HepG2 (cell line): Measurements from ENCODE around the gene GDE1. TPM values are rescaled to one million over a fixed set of nuclear protein-coding genes. Genes with fewer than 3 reads are reported as not detected.
A peak's percentile ranks its signal among the peaks of the same experiment; 100 is the strongest.

ENCODE experiments used
- ATF7-NPFF ChIP-seq: sonication (generic); formaldehyde crosslinking; IDR thresholded peaks from 2 replicates; pipeline ENCODE4 v1.8.1; 2023; ENCODE audit warnings: mild to moderate bottlenecking, low read depth, missing genetic modification reagents, moderate library complexity
- CCDC6 ChIP-seq: sonication (generic); formaldehyde crosslinking; IDR thresholded peaks from 2 replicates; pipeline ENCODE4 v1.8.1; 2022; ENCODE audit warnings: mild to moderate bottlenecking, missing genetic modification reagents, moderate library complexity
- CSRNP1 ChIP-seq: sonication (generic); formaldehyde crosslinking; IDR thresholded peaks from 2 replicates; pipeline ENCODE4 v1.8.1; 2023; ENCODE audit warnings: mild to moderate bottlenecking, missing genetic modification reagents
- JUNB ChIP-seq: sonication (generic); formaldehyde crosslinking; IDR thresholded peaks from 2 replicates; pipeline ENCODE4 v1.8.0; 2022; ENCODE audit warnings: missing genetic modification reagents, mild to moderate bottlenecking, borderline replicate concordance
- MEF2D ChIP-seq: sonication (generic); formaldehyde crosslinking; IDR thresholded peaks from 2 replicates; pipeline ENCODE4 v1.5.1; 2020; ENCODE audit warnings: mild to moderate bottlenecking, missing genetic modification reagents
- NR2F6 ChIP-seq, 2 experiments: IDR thresholded peaks; 2 replicates each; pipeline ENCODE4 v1.6.1; 2016; ENCODE audit warnings: antibody characterized with exemption in 1 of 2, mild to moderate bottlenecking in 1 of 2
- PRDM4 ChIP-seq: sonication (generic); formaldehyde crosslinking; IDR thresholded peaks from 2 replicates; pipeline ENCODE4 v1.9.0; 2021; ENCODE audit warnings: missing genetic modification reagents, borderline replicate concordance
- ZBTB14 ChIP-seq: sonication (generic); formaldehyde crosslinking; IDR thresholded peaks from 2 replicates; pipeline ENCODE4 v1.4.0; 2020; ENCODE audit warnings: missing genetic modification reagents
- ZNF251 ChIP-seq: sonication (generic); formaldehyde crosslinking; IDR thresholded peaks from 2 replicates; pipeline ENCODE4 v1.9.0; 2021; ENCODE audit warnings: mild to moderate bottlenecking, missing genetic modification reagents
- polyA plus RNA-seq, 8 experiments: library from polyadenylated mRNA; depleted of rRNA in 3 of 8; stranded (reverse) in 7 of 8; unstranded in 1 of 8; fragments of >200 nt; fragmentation: Illumina TruSeq in 4 of 8; extraction: Trizol in 4 of 8; gene quantifications; 2 replicates each; pipeline versions ENCODE4 v1.2.1 to v1.2.3, GENCODE V29; 2011 to 2016; ENCODE audit warnings: low read depth in 4 of 8, missing spikeins in 1 of 8, mixed read lengths in 1 of 8; ENCODE audit not compliant: insufficient read depth in 1 of 8
- total RNA-seq, 5 experiments: library from RNA; depleted of rRNA; stranded (reverse); fragments of >200 nt; fragmentation: Illumina TruSeq; extraction: Trizol; gene quantifications; 2 replicates each; pipeline ENCODE4 v1.2.3, GENCODE V29; 2016; ENCODE audit warnings: low read depth in 1 of 5
- TF ChIP-seq, protein P1 (sequence below): sonication (generic); formaldehyde crosslinking; IDR thresholded peaks from 2 replicates; pipeline ENCODE4 v1.5.1; 2020; ENCODE audit warnings: mild to moderate bottlenecking, missing genetic modification reagents
- TF ChIP-seq, protein P2 (sequence below), 2 experiments: fragments of 450-650 bp in 1 of 2; sonication (generic) in 1 of 2; formaldehyde crosslinking in 1 of 2; IDR thresholded peaks; 2 replicates each; pipeline versions ENCODE4 v1.6.1 to v1.8.0; 2016 to 2022; ENCODE audit warnings: antibody characterized with exemption in 1 of 2, mild to moderate bottlenecking in 1 of 2, missing genetic modification reagents in 1 of 2

Gene GDE1
- total and polyA plus RNA-seq, 2 of the 13 experiments (the other 11 are each of a cell fraction or from before 2014, with no cell fraction given): 35.9 to 59.0 TPM

DNA sequence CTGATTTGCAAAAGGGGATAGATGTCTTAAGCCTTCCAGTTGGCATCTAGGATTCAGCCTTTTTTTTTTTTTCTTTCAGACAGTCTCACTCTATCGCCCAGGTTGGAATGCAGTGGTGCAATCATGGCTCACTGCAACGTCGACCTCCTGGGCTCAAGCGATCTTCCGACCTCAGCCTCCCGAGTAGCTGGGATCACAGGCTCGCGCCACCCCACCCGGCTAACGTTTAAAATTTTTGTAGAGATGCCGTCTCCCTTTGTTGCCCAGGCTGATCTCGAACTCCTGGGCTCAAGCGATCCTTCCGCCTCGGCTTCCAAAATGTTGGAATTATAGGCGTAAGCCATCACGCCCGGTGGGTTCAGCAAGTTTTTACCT is 1.3 kb upstream of the GDE1 start (continued):
- TF ChIP-seq, protein P1, sequence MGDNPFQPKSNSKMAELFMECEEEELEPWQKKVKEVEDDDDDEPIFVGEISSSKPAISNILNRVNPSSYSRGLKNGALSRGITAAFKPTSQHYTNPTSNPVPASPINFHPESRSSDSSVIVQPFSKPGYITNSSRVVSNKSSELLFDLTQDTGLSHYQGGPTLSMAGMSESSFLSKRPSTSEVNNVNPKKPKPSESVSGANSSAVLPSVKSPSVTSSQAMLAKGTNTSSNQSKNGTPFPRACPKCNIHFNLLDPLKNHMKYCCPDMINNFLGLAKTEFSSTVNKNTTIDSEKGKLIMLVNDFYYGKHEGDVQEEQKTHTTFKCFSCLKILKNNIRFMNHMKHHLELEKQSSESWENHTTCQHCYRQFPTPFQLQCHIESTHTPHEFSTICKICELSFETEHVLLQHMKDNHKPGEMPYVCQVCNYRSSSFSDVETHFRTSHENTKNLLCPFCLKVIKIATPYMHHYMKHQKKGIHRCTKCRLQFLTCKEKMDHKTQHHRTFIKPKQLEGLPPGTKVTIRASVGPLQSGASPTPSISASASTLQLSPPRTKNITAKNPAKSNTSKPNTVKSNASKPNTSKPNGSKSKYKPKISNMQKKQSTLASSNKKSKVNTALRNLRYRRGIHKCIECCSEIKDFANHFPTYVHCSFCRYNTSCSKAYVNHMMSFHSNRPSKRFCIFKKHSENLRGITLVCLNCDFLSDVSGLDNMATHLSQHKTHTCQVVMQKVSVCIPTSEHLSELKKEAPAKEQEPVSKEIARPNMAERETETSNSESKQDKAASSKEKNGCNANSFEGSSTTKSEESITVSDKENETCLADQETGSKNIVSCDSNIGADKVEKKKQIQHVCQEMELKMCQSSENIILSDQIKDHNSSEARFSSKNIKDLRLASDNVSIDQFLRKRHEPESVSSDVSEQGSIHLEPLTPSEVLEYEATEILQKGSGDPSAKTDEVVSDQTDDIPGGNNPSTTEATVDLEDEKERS (CRISPR knock-in tag): peak; percentile 95
- TF ChIP-seq CCDC6: no peak
- 0 out of 2 replicates have a peak, but pooled peaks have one; percentile 10 for TF ChIP-seq CSRNP1 (CRISPR knock-in tag)
- TF ChIP-seq NR2F6 (IDR thresholded peaks at IDR 0.05): no peak
- TF ChIP-seq NR2F6 (CRISPR knock-in tag; IDR thresholded peaks at IDR 0.05): no peak
- no peak for TF ChIP-seq ZNF251 (CRISPR knock-in tag)
- TF ChIP-seq ATF7-NPFF: no peak
- TF ChIP-seq, protein P2, sequence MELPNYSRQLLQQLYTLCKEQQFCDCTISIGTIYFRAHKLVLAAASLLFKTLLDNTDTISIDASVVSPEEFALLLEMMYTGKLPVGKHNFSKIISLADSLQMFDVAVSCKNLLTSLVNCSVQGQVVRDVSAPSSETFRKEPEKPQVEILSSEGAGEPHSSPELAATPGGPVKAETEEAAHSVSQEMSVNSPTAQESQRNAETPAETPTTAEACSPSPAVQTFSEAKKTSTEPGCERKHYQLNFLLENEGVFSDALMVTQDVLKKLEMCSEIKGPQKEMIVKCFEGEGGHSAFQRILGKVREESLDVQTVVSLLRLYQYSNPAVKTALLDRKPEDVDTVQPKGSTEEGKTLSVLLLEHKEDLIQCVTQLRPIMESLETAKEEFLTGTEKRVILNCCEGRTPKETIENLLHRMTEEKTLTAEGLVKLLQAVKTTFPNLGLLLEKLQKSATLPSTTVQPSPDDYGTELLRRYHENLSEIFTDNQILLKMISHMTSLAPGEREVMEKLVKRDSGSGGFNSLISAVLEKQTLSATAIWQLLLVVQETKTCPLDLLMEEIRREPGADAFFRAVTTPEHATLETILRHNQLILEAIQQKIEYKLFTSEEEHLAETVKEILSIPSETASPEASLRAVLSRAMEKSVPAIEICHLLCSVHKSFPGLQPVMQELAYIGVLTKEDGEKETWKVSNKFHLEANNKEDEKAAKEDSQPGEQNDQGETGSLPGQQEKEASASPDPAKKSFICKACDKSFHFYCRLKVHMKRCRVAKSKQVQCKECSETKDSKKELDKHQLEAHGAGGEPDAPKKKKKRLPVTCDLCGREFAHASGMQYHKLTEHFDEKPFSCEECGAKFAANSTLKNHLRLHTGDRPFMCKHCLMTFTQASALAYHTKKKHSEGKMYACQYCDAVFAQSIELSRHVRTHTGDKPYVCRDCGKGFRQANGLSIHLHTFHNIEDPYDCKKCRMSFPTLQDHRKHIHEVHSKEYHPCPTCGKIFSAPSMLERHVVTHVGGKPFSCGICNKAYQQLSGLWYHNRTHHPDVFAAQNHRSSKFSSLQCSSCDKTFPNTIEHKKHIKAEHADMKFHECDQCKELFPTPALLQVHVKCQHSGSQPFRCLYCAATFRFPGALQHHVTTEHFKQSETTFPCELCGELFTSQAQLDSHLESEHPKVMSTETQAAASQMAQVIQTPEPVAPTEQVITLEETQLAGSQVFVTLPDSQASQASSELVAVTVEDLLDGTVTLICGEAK (IDR thresholded peaks at IDR 0.05): no peak
- TF ChIP-seq, protein P2 (CRISPR knock-in tag; IDR thresholded peaks at IDR 0.05): no peak
- TF ChIP-seq JUNB (CRISPR knock-in tag): no peak
- TF ChIP-seq PRDM4 (CRISPR knock-in tag): no peak
- TF ChIP-seq ZBTB14 (CRISPR knock-in tag): no peak
- no peak for TF ChIP-seq MEF2D (CRISPR knock-in tag)
